Gastroesophageal sphincter (tissue), 3 donors: ENCODE measurements around the gene FOXL1.

Source experiments
- CTCF ChIP-seq, 4 experiments: fragments of 200-600 bp in 2 of 4; fragments of 450-650 bp in 2 of 4; sonication (generic) in 1 of 4; IDR thresholded peaks; one replicate each; pipeline ENCODE4 v1.5.1; 2017 to 2019; ENCODE audit warnings: antibody characterized with exemption in 4 of 4, mild to moderate bottlenecking in 2 of 4, moderate library complexity in 2 of 4
- EP300 ChIP-seq: sonication (generic); formaldehyde crosslinking; IDR thresholded peaks from one replicate; pipeline ENCODE4 v1.6.1; 2017; ENCODE audit warnings: antibody characterized with exemption, mild to moderate bottlenecking
- POLR2A ChIP-seq, 2 donors: fragments of 450-650 bp; IDR thresholded peaks; one replicate each; pipeline ENCODE4 v1.6.1; 2017; ENCODE audit warnings: antibody characterized with exemption in 2 of 2, mild to moderate bottlenecking in 2 of 2, moderate library complexity in 1 of 2
- POLR2AphosphoS5 ChIP-seq: sonication (generic); formaldehyde crosslinking; IDR thresholded peaks from one replicate; pipeline ENCODE4 v1.6.1; 2017; ENCODE audit warnings: antibody characterized with exemption

- no peak for TF ChIP-seq CTCF (IDR thresholded peaks at IDR 0.05)
- TF ChIP-seq POLR2A (IDR thresholded peaks at IDR 0.05), result no peak
- no peak for TF ChIP-seq EP300
- TF ChIP-seq POLR2AphosphoS5, result no peak
These were observed 16.4 kb downstream of the FOXL1 start for GRCh38 chr16:86594721-86595120.
